ENCODE data around the gene ATP9B.

- TF ChIP-seq, protein P1, sequence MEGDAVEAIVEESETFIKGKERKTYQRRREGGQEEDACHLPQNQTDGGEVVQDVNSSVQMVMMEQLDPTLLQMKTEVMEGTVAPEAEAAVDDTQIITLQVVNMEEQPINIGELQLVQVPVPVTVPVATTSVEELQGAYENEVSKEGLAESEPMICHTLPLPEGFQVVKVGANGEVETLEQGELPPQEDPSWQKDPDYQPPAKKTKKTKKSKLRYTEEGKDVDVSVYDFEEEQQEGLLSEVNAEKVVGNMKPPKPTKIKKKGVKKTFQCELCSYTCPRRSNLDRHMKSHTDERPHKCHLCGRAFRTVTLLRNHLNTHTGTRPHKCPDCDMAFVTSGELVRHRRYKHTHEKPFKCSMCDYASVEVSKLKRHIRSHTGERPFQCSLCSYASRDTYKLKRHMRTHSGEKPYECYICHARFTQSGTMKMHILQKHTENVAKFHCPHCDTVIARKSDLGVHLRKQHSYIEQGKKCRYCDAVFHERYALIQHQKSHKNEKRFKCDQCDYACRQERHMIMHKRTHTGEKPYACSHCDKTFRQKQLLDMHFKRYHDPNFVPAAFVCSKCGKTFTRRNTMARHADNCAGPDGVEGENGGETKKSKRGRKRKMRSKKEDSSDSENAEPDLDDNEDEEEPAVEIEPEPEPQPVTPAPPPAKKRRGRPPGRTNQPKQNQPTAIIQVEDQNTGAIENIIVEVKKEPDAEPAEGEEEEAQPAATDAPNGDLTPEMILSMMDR (conservative IDR thresholded peaks at IDR 0.05; ENCODE audit: low read depth, low read length) = no peak
- TF ChIP-seq EZH2 (IDR thresholded peaks at IDR 0.05; ENCODE audit: low read length, unreplicated experiment) (no peak), EZH2phosphoT487 (IDR thresholded peaks at IDR 0.05; ENCODE audit: borderline replicate concordance, low read length) (no peak)
These were observed 315.6 kb downstream of the ATP9B start for GRCh38 chr18:79384834-79385233.

Data from PC-3 (cell line).